CD1c-positive myeloid dendritic cell (primary cell): Measurements from ENCODE around the gene UBR4.

Source experiments
- DNase-seq: peaks from one replicate; pipeline ENCODE4 v3.0.0-alpha.2; 2016; ENCODE audit errors: extremely low spot score

Gene UBR4

DNA sequence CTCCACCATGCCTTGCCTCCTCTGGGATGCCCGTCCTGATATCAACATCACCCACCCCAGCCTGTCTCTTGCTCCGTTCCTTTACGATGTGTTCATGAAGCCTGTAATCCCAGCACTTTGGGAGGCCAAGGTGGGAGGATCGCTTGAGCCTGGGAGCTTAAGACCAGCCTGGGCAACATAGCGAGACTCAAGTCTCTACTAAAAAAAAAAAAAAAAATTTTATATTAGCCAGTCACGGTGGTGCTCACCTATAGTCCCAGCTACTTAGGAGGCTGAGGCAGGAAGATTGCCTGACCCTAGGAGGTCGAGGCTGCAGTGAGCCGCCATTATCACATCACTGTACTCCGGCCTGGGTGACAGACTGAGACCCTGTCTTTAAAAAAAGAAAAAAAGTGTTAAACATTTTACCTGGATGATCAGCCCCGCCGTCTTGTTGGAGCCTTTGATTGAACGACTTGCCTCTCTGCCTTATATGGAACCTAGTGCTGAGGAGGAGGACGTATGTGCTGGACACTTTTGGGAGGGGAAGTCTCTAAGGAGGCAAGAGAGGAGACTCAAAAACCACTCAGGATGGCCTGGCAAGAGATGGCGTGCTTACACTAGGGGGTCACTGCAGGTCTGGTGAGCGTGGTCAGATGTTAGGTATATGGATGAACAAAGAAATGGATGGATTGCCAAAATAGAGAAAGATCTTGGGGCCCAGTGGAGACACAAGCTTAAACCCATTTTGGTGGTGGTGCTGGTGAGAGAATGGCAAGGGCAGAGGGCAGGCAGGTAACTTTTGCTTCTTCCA, 173.1 kb downstream of the UBR4 start:
- no peak for DNase-seq

DNA sequence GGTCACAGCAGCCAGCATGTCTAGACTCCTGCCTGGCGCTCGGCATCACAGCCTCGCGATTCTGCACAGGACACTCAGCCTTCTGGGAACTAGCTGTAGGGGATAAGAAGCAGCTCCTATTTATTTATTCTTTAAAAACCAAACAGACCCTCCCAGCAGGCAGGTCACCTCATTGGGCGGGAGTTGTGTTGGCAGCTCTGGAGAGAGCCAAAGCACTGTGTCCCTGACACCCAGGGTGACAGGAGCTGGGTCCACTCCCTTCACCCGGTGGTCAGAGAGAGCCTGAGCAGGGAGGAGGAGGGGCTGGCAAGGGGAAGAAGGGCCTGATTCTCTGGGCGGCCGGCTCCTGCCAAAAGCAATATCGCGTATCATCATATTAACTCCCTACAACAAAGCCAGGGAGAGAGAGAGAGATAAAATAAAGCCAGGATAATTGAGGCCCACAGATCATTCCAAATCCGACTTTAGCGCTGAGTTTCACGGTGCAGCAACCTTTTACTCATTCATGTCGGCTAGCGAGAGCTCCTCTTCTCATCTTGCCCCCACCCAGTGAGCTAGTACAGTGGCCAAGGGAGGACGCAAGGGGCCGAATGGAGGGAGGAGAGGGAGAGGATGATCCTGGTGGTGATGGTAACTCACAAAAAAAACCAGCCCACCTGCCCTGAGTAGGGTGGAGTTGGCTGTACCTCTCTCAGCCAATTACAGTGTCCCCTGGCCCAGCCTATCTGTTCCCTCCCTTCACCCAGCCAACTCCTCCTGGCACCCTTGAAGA, 173.8 kb downstream of the UBR4 start:
- DNase-seq = no peak

DNA sequence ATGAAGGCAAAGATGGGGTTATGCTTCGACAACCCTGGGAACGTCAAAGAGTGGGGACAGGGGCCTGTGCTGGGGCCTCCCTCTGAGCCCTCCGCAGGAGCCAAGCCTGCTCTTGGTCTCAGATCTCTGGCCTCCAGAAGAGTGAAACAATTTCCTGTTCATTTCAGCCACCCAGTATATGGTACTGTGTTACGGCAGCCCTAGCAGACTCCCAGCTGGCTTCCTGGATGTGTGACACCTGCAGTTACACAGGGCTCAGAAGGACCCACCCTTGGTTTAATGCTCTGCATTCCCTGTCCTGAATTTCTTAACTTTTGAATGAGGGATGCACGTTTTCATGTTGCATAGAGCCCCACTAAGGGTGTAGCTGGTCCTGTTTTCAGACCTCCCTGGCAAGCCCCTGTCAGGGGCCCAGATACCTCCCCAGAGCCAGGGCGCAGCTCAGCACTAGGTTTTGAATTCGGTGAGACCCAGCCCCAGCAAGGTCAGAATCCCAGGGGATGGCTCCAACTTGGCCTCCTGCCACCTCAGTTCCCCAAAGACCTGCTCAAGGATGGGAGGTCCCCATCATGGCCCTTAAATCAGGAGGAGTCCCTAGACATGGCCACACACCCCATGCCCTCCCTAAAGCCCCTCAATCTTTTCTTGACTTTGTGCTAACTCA, 174.6 kb downstream of the UBR4 start:
- DNase-seq = no peak

DNA sequence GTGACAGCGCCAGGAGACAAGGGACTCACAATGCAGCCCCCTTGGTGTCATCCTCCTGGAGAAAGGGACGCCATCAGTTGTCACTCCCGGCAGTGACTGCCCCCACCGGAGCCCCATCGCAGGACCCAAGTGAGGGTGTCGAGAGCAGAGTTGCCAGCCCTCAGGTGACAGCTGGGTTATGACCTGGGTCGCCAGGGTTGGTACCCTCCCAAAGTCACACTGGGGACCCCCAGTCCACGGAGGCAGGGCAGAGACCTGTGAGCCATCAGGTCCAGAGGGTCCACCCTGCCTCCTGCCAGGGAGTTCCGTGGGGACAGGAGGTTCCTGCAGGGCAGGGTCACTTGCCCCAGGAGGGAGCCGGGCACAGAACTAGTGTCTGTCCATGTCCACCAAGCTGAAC, 175.3 kb downstream of the UBR4 start:
- no peak for DNase-seq

DNA sequence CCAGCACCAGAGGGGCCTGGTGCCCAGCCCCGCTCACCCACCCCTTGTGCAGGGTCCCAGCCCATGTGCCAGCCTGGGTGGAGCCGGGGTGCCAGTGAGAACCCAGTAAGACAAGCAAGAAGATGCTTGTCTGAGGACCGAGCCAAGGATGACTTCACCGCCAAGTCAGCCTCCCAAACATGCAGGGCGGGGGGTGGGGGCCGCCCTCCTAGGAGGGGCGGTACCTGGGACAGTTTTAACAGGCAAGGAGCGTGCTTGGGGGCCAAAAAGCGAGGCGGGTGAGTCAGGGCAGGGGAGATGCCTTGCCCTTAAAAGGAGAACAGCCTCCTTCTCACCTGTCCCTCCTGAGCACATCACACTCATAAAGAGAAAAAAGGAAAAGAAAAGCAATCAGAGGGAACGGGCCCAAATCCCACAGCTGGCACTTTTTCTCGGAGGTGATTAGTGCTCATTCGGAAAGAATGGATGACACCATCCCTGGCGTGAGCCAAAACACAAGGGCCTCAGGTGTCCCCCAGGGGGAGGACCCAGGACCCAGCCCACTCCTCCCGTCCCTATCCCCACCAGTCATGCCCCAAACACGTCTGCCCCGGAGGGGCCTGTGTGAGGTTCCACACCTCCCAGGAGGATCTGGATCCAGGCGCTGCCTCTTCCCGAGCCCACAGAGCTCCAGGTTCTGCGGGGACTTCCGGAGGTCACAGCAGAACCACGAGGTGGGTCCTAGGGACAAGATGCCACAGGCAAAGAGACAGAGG, 176.0 kb downstream of the UBR4 start:
- no peak for DNase-seq

DNA sequence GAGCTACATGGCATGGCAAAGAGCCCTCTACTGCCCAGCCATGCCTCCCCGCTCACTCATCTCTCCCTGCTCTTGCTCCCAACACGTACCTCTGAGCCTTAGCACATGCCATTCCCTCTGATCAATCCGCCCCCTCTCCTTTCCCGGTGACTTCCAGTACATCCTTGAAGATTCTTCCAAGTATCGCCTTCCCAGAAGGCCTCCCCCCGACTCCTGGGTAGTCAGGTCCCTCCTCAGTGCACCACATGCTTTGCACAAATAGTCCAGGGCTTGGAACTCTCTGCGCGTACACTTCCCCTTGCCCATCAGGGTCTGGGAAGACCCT, 176.6 kb downstream of the UBR4 start:
- no peak for DNase-seq

DNA sequence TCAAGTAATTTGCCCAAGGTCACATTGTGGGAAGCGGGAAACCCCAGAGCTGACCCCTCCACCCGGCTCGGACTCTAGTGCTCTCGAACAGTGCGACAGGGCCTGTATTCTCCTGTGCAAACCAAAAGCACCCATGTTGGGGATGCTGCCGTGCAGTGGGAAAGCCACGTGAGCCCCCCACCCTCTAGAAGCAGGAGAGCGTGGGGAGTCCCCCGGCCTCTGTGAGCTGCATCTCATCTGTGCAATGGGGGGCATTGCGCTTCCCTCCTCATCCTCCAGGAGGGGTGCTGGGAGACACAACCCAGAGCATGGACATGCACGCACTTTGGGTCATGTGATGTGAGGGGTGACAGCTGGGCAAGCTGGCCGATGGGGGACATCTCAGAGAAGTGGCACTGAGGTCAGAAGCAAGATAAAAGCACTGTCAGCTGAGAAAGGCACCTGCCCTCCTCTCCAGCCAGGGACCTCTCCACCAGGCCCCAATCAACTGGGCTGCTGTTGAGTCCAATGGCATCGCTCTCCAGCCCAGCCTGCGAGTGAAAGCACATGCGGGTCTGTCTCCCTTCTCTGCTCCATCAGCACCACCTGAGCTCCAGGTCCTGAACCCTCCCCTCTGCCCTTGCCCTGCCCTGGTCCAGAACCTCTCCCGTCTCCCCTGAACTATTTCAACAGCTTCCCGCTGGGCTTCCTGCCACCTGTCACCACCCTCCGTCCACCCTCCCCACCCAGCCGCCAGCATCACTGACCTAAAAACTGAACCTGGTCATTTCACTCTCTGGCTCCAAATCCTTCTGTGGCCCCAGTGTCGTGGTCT, 177.2 kb downstream of the UBR4 start:
- DNase-seq = no peak

DNA sequence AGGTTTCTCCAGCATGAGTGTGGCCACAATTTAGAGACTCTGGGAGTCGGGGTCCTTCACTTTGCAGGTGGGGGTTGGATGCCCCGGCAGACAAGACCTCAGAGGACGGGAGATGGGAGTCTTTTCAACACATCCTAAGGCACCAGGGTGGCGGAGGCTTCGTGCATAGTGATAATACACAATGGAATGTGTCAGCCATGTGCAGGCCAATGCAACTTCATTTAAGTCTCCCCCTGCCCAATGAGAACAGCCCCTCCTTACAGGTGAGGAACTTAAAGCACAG, 177.7 kb downstream of the UBR4 start:
- DNase-seq = no peak

DNA sequence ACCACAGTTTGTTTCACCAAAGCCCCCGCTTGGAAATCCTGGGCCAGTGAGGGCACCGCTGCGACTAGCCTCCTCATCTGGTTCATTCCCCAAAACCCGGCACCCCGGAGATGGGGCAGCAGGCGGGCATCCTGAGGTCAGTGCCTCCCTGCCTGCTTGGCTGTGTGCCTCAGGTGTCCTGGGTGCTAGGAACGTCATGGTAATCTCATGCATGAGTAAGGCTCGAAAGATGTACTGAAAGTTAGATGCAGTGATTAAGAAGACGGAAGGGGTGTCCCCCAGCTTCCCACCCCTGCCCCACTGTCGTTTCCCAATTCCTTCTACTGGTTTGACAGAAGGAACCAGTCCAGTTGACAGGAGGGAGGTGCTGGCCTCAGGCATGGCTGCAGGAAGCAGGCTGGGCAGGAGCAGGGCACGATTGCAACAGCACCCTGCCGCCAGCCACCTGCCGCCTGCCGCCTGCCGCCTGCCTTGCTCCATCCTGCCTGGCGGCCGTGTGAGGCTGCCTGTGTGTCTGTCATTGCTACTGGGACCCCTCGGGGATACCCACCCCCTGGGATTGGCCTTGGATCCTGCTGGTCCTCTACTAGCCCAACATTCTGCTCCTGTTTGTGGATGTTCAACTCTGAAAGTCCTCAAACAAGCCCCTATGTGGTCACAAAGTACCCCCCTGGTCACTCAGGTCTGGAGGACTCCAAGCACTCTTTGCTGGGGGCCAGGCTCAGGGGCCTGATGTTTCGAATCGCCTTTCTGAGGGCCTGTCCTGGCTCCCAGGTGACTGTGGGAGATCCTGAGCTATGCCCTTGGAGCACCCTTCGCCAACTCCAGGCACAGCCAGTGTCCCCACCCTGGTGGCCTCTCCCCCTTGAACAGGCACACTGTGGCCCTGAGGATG, 180.6 kb downstream of the UBR4 start:
- DNase-seq = peak; percentile 15

DNA sequence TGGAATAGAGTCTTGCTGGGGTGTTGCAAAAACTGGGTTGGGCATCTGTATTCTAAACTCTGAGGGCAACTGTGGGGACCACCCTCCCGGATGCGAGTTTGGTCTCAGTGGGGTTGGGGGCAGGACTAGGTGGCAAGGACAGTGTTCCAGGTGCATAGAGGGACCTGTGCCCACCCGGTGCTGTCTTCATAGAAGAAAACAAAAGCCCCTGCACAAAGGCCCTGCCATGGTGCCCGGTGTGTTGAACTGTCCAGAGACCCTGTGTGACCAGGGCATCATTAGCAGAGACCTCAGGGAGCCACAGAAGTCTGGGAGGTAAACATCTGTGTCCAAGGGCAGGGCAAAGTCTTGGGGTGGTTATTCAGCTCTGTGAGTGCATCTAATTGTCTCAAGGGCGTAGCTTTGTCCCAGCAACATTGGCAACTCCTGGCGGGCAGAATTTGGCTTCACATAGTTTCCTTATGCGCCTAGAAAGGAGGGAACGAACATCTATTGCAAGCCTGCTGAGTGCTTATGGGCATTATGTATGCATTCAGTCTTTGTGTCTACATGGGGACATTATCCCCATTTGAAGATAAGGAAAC, 181.4 kb downstream of the UBR4 start:
- DNase-seq = no peak

DNA sequence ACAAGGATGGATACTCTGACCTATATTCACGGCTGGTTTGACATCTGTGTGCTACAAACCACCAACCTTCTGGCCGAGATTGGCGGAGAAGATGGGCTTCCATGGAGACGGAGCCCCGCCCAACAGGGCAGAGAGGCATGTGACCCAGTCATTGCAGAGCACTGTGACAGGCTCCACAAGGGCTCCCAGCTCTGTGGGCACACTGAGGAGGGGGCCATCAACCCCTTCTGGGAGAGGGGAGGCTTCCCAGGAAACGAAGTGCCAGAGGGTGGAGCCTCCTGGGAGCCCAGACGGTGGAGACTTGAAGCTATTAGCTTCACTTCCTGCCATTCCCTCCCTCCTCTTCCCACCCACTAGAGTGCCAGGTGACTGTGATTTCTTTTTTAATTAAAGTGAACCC, 182.0 kb downstream of the UBR4 start:
- no peak for DNase-seq
